GM12865 (cell line): ENCODE results near the gene PPY.

Source experiments
- DNase-seq: peaks from one replicate; pipeline ENCODE4 v3.0.0; 2010; ENCODE audit warnings: low read depth
- H3K4me3 ChIP-seq: 2 replicates; pipeline ENCODE4 v1.5.1; 2011; ENCODE audit warnings: mild to moderate bottlenecking, low read depth, low read length, control low read depth
- TF ChIP-seq, protein P1 (sequence below): IDR thresholded peaks from 2 replicates; pipeline ENCODE4 v1.5.1; 2011; ENCODE audit warnings: low read length, control low read depth, low read depth, inconsistent platforms; ENCODE audit not compliant: insufficient read depth; ENCODE audit errors: missing control alignments

PPY gene

GRCh38 chr17:43983196-43983514 lies 40.9 kb upstream of the PPY start:
- TF ChIP-seq, protein P1, sequence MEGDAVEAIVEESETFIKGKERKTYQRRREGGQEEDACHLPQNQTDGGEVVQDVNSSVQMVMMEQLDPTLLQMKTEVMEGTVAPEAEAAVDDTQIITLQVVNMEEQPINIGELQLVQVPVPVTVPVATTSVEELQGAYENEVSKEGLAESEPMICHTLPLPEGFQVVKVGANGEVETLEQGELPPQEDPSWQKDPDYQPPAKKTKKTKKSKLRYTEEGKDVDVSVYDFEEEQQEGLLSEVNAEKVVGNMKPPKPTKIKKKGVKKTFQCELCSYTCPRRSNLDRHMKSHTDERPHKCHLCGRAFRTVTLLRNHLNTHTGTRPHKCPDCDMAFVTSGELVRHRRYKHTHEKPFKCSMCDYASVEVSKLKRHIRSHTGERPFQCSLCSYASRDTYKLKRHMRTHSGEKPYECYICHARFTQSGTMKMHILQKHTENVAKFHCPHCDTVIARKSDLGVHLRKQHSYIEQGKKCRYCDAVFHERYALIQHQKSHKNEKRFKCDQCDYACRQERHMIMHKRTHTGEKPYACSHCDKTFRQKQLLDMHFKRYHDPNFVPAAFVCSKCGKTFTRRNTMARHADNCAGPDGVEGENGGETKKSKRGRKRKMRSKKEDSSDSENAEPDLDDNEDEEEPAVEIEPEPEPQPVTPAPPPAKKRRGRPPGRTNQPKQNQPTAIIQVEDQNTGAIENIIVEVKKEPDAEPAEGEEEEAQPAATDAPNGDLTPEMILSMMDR: no peak
- DNase-seq: no peak
- H3K4me3 ChIP-seq: no peak overlapping the region

DNA sequence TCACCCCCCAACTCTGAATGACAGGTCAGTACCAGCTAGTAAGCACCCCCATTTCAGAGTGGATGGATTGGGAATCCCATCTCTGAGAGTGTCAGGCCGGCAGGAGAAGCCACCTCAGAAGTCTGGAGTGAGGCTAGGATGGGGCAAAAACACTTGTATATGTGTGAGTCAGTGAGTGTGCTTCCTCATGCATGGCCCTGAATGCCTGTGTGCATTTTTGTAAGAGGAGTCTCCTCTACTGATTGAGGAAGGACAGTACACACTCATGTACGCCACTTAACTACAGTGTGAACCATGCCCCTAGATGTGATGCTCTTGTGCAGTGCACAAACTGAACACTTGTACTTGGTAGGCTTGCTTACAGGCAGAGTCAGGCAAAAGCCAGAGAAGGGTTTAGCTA lies 39.9 kb upstream of the PPY start:
- DNase-seq: no peak
- no peak overlapping the region for H3K4me3 ChIP-seq
- TF ChIP-seq, protein P1: no peak

DNA sequence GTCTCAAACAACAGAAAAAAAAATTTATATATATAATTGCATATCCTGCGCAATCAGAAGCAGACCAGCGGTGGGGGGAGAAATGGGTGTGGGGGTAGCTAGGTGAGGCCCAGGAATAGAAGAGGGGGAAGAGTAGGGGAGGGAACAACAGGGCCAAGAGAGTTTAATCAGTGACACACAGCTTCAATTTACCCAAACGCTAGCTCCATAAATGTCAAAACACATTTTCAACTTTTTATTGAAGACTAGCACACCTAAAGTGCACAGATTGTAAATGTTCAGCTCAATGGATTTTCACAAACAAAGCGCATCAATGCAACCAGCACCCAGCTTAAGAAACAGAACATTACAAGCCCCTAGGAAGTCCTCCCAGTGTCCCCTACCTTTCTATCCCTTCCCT lies 37.4 kb upstream of the PPY start:
- TF ChIP-seq, protein P1: no peak
- no peak for DNase-seq
- H3K4me3 ChIP-seq: no peak overlapping the region

DNA sequence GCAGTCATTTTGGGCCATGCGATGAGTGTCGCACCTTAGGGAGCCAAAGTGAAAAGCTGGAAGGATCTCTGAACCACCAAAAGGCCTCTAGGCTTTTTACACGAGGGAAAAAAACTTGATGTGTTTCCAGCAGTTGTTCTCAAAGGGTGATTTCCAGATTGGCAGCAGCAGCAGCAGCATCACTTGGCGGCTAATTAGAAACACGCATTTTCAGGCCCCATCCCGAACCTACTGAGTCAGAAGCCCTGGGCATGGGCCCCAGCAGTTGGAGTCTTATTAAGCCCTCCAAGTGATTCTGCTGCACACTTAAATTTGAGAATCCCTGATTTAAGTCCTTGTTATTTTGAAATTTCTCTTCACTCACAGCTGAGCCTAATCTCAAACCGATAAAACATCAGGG lies 36.7 kb upstream of the PPY start:
- DNase-seq: no peak
- no peak overlapping the region for H3K4me3 ChIP-seq
- TF ChIP-seq, protein P1: no peak

- no peak for DNase-seq
- TF ChIP-seq, protein P1: no peak
- no peak overlapping the region for H3K4me3 ChIP-seq
Observed at GRCh38 chr17:43978078-43978477, 35.8 kb upstream of the PPY start.

DNA sequence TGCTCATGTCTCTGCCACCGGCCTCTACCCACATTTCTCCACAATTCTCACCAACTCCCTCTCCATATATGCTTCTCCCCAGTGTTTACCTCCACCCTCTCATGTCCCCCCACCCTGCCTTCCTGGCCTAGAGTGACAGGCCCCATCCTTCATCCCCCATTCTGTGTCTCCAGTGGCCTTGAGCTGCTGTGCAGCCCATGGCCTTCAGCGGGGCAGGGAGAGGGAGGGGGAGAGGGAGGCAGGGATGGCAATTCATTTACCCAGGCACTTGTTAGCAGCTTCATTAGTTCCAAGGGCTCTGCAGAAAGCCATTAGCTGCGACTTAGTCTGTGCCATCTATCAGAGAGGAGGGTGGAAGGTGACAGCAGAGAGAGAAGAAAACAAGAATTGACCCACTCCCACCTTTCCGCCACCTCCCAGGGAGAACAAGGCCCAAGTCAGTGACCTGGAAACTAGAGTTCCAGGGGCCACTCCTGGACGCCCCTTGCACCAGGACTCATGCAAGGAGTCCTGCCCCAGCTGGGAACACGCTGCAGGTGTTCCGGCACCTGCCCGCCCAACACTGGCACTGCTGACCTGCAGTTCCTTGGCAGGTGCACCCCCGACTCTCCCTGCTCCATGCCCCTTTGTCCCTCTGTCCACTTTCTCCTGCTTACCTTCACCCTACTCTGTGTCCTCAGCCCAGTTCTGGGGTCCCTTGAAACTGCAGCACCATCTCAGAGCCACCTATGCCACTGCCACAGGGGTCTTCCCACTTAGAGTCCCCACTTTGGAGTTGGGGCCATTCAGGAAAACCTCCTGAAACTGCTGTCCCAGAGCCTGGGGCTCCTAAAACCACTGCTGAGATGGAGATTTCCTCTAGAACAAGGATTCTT lies 34.9 kb upstream of the PPY start:
- DNase-seq: no peak
- TF ChIP-seq, protein P1: no peak
- no peak overlapping the region for H3K4me3 ChIP-seq

- H3K4me3 ChIP-seq: no peak overlapping the region
- TF ChIP-seq, protein P1: no peak
- DNase-seq: no peak
Observed at GRCh38 chr17:43975898-43976297, 33.6 kb upstream of the PPY start.
